Glutamatergic neuron (in vitro differentiated cells): ENCODE data around the gene MNAT1. TPM values are rescaled to one million over a fixed set of nuclear protein-coding genes. Genes with fewer than 3 reads are reported as not detected.

Experiments used
- DNase-seq: peaks from one replicate; pipeline ENCODE4 v3.0.0; 2022
- H3K27ac Mint-ChIP-seq: one replicate; pipeline ENCODE4 v1.8.0; 2020; ENCODE audit warnings: mild to moderate bottlenecking, mixed read lengths, inconsistent platforms; ENCODE audit not compliant: unreplicated experiment
- H3K27me3 Mint-ChIP-seq: one replicate; pipeline ENCODE4 v1.8.0; 2020; ENCODE audit warnings: mild to moderate bottlenecking, moderate library complexity, mixed read lengths, inconsistent platforms; ENCODE audit not compliant: unreplicated experiment
- H3K36me3 Mint-ChIP-seq: one replicate; pipeline ENCODE4 v1.8.0; 2020; ENCODE audit warnings: mild to moderate bottlenecking, mixed read lengths, inconsistent platforms; ENCODE audit not compliant: unreplicated experiment
- H3K4me1 Mint-ChIP-seq: one replicate; pipeline ENCODE4 v1.8.0; 2020; ENCODE audit warnings: mild to moderate bottlenecking, low read depth, mixed read lengths, inconsistent platforms; ENCODE audit not compliant: unreplicated experiment
- H3K4me3 Mint-ChIP-seq: one replicate; pipeline ENCODE4 v1.8.0; 2020; ENCODE audit warnings: mild to moderate bottlenecking, mixed read lengths, inconsistent platforms; ENCODE audit not compliant: unreplicated experiment
- H3K9me3 Mint-ChIP-seq: one replicate; pipeline ENCODE4 v1.8.0; 2020; ENCODE audit warnings: mild to moderate bottlenecking, moderate library complexity, mixed read lengths, inconsistent platforms; ENCODE audit not compliant: unreplicated experiment
- total RNA-seq: library from RNA; stranded (reverse); fragmentation: NEBNext Ultra II Directional; extraction: Animal tissue kit (Norgen Biotek cat#: 25700); gene quantifications from one replicate; pipeline ENCODE4 v1.2.1, GENCODE V29; 2021; ENCODE audit not compliant: unreplicated experiment
- TF ChIP-seq, protein P1 (sequence below): fragments of 200-600 bp; sonication (generic); IDR thresholded peaks from one replicate; pipeline ENCODE4 v1.5.0; 2021; ENCODE audit not compliant: partially characterized antibody, unreplicated experiment

Gene MNAT1
- total RNA-seq, 1 donor from 2014 or later: 45.2 TPM

DNA sequence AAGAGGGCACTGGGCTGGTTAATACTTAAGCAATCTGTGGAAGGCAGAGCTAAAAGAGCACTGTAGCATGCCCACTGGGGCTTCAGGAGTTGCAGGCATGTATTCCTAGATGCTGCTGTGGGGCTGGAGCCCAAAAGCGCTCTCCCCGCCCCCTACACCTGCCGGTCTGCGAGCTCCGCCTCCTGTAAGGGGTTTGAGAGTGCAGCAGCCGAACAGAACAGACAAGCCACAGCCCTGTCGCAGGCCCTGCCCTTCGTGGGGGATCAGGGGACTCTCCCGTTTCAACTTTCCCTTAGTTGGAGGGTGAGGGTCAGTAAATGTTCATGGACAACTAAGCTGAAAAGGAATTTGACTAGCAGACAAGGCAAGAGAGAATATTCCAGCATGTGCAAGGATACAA is 264.1 kb downstream of the MNAT1 start:
- no peak for DNase-seq
- H3K4me3 Mint-ChIP-seq: no peak overlapping the region
- TF ChIP-seq, protein P1, sequence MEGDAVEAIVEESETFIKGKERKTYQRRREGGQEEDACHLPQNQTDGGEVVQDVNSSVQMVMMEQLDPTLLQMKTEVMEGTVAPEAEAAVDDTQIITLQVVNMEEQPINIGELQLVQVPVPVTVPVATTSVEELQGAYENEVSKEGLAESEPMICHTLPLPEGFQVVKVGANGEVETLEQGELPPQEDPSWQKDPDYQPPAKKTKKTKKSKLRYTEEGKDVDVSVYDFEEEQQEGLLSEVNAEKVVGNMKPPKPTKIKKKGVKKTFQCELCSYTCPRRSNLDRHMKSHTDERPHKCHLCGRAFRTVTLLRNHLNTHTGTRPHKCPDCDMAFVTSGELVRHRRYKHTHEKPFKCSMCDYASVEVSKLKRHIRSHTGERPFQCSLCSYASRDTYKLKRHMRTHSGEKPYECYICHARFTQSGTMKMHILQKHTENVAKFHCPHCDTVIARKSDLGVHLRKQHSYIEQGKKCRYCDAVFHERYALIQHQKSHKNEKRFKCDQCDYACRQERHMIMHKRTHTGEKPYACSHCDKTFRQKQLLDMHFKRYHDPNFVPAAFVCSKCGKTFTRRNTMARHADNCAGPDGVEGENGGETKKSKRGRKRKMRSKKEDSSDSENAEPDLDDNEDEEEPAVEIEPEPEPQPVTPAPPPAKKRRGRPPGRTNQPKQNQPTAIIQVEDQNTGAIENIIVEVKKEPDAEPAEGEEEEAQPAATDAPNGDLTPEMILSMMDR: no peak
- H3K4me1 Mint-ChIP-seq: no peaks in the 10 kb centered on the region
- no peaks in the 10 kb centered on the region for H3K36me3 Mint-ChIP-seq
- no peaks in the 10 kb centered on the region for H3K27me3 Mint-ChIP-seq
- no peak overlapping the region for H3K27ac Mint-ChIP-seq
- no peaks in the 10 kb centered on the region for H3K9me3 Mint-ChIP-seq

DNA sequence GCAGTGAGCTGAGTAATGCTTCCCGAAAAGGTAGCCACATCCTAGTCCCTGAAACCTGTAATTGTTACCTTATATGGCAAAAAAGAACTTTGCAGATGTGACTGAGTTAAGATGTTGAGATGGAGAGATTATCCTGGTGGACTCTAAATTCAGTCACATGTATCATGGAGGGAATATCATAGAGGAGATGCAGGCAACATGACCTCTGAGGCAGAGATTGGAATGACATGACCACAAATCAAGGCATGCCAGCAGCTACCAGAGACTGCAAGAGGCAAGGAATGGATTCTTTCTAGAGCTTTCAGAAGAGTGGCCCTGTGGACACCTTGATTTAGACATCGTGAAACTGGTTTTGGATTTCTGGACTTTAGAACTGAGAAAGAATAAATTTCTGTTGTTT is 265.0 kb downstream of the MNAT1 start:
- TF ChIP-seq, protein P1: no peak
- Mint-ChIP-seq H3K36me3 (no peaks in the 10 kb centered on the region), H3K4me1 (no peaks in the 10 kb centered on the region), H3K27ac (no peak overlapping the region), H3K4me3 (no peak overlapping the region), H3K9me3 (no peaks in the 10 kb centered on the region), H3K27me3 (no peaks in the 10 kb centered on the region)
- DNase-seq: no peak

DNA sequence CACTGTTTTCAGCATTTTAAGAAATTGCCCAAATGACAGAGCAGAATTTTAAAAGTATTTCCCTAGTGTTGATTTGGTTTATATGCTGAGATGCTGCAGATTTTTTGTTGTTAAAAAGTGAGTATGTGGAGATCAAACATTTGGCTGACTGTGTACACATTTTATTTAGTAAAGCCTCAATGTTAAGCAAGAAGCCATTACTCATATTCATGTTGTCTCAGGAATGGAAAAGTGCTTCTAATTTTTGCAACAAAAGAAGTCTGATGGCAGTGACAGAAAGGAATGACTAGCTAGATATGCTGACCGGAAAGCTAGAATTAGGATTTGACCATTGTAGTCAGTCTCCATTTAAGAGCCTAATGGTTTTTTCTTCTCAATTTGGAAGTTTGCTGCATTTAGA is 269.0 kb downstream of the MNAT1 start:
- Mint-ChIP-seq H3K4me3 (no peak overlapping the region), H3K27ac (no peak overlapping the region), H3K9me3 (no peaks in the 10 kb centered on the region), H3K27me3 (no peaks in the 10 kb centered on the region), H3K36me3 (no peaks in the 10 kb centered on the region), H3K4me1 (no peaks in the 10 kb centered on the region)
- no peak for DNase-seq
- TF ChIP-seq, protein P1: no peak

DNA sequence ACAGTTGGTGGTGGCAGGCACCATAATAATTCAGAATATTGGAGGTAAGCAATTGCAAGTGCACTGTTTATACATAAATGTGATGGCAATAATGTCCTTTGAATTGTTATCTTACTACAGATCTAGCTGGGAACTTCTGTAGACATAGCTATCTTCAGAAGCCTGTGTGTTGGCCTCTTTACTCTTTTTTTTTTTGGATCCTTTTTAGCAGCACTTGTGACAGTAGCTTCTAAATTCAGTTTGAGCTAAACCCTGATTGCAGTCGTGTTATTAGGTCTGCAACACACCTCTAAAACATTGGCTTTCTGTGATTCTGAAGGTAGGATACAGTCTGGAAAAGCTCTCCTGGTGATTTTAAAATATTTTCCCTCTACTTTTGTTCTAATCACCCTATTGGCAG is 285.0 kb downstream of the MNAT1 start:
- no peak overlapping the region for H3K27ac Mint-ChIP-seq
- H3K36me3 Mint-ChIP-seq: peaks cover 7% of the 10 kb centered on the region
- H3K4me1 Mint-ChIP-seq: no peaks in the 10 kb centered on the region
- no peak overlapping the region for H3K4me3 Mint-ChIP-seq
- H3K9me3 Mint-ChIP-seq: peaks cover 3% of the 10 kb centered on the region
- TF ChIP-seq, protein P1: no peak
- no peak for DNase-seq
- H3K27me3 Mint-ChIP-seq: no peaks in the 10 kb centered on the region

Other genes starting within 250 kb of the MNAT1 start
- 1.4 TPM for gene C14orf39, start 248.7 kb upstream of the MNAT1 start, total RNA-seq
- not detected for gene SIX6, start 225.6 kb upstream of the MNAT1 start, total RNA-seq
- gene SIX1, start 85.3 kb upstream of the MNAT1 start, total RNA-seq: 79.6 TPM
- gene SIX4, start 10.4 kb upstream of the MNAT1 start, total RNA-seq: 22.1 TPM
- 16.6 TPM for gene TRMT5, start 246.3 kb downstream of the MNAT1 start, total RNA-seq
- 20.2 TPM for gene SLC38A6, start 246.5 kb downstream of the MNAT1 start, total RNA-seq